ENCODE measurements around the gene FOXD4L3.
"Not testable (repeated sequence)": the region's sequence is repeated elsewhere in the genome, so short reads cannot be mapped to it uniquely, and the experiment has no call there.

FOXD4L3 gene

DNA sequence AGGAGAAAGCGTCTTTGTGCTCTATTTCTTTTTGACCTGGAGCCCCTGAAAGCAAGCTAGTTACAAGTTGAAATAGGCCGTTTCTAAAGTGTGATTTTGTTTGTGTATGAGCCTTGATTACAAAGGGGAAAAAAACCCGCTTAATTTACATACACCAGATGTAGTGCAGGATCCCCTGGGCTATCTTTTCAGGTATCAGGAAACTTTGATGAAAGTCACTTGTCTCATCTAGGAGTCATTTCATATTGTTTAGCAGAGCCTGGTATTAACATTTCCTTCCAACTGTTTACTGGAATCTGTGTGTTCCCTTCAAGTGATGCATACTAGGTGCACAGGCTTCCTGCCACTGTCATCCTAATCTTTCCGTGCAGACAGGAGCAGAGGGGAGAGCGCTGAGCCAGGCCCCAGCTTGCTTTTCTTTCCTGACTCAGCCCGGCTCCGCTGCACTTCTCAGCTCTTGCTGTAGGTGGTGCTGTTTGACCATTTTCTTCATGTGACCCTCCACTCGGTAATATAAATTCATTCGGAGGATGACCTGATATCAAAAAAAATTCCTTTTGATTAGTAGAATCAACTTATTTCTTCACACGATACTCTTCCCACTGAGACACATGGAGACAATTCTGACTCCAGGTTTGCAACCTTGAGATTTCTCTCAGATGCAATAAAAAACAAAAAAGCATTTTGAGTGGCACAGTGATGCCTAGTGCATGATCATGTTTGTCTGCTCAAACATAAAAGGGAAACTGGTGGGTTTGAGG, 39.8 kb downstream of the FOXD4L3 start:
- H3K4me3 ChIP-seq (ENCODE audit: low read length); DNase-seq (ENCODE audit: low read depth, low spot score): not testable (repeated sequence)

DNA sequence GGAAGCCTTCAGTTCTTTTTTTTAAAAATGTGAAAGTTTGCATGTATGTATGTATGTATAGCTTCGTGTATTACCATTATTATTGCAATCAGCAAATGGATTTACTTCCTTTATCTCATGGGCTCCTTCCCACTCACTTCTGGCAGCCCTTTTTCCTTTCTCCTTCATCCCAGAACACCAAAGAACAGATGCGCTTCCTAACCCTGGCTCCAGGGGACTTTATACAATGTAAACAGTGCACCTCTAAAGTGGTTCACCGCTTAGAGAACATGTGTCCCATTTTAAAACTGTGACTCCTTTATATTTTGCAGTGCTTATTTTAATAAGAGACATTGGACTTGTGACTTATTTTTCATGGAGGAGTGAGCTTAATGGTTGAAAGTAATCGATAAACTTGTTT, 40.6 kb downstream of the FOXD4L3 start:
- H3K4me3 ChIP-seq (ENCODE audit: low read length); DNase-seq (ENCODE audit: low read depth, low spot score): not testable (repeated sequence)

GRCh38 chr9:68343992-68344391, 41.3 kb downstream of the FOXD4L3 start:
- not testable (repeated sequence) for DNase-seq (ENCODE audit: low read depth, low spot score); H3K4me3 ChIP-seq (ENCODE audit: low read length)

DNA sequence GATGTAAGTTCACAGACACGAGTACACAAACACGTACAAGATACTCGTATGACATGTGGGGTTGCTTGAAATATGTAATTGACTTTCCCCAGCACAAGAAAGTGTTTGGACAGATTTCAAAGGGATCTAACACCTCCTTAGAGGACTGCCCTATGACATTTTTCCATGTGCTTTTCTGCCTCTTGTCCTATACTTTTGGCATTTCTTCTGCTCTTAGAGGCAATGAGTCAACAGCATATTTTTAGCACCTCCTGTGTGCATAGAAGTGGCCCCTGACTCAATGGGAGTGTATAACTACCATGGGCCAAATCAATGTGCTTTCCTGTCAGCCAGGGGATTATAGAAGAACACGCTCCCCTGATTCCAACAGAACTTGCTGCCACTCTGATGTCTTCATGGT, 49.0 kb downstream of the FOXD4L3 start:
- not testable (repeated sequence) for H3K4me3 ChIP-seq (ENCODE audit: low read length); DNase-seq (ENCODE audit: low read depth, low spot score)
